Breast epithelium (tissue), 3 donors: ENCODE data around the gene SEC61A1.

Source experiments
- POLR2A ChIP-seq: fragments of 450-650 bp; IDR thresholded peaks from one replicate; pipeline ENCODE4 v1.6.1; 2016; ENCODE audit warnings: antibody characterized with exemption, mild to moderate bottlenecking, moderate library complexity
- POLR2AphosphoS5 ChIP-seq, 3 donors: sonication (generic); formaldehyde crosslinking; IDR thresholded peaks; one replicate each; pipeline ENCODE4 v1.6.1; 2017; ENCODE audit warnings: antibody characterized with exemption in 3 of 3
- TF ChIP-seq, protein P1 (sequence below), 3 donors: fragments of 450-650 bp; IDR thresholded peaks; one replicate each; pipeline ENCODE4 v1.5.1; 2016 to 2017; ENCODE audit warnings: antibody characterized with exemption in 3 of 3, mild to moderate bottlenecking in 3 of 3, moderate library complexity in 3 of 3

- TF ChIP-seq, protein P1, sequence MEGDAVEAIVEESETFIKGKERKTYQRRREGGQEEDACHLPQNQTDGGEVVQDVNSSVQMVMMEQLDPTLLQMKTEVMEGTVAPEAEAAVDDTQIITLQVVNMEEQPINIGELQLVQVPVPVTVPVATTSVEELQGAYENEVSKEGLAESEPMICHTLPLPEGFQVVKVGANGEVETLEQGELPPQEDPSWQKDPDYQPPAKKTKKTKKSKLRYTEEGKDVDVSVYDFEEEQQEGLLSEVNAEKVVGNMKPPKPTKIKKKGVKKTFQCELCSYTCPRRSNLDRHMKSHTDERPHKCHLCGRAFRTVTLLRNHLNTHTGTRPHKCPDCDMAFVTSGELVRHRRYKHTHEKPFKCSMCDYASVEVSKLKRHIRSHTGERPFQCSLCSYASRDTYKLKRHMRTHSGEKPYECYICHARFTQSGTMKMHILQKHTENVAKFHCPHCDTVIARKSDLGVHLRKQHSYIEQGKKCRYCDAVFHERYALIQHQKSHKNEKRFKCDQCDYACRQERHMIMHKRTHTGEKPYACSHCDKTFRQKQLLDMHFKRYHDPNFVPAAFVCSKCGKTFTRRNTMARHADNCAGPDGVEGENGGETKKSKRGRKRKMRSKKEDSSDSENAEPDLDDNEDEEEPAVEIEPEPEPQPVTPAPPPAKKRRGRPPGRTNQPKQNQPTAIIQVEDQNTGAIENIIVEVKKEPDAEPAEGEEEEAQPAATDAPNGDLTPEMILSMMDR (IDR thresholded peaks at IDR 0.05) = no peak
- TF ChIP-seq POLR2AphosphoS5 (IDR thresholded peaks at IDR 0.05) = no peak
- no peak for TF ChIP-seq POLR2A
Measured at GRCh38 chr3:128052595-128053351, 536 bp downstream of the SEC61A1 start.
